Fibroblast of lung (primary cell): ENCODE measurements around the gene MAP3K4. TPM values are rescaled to one million over a fixed set of nuclear protein-coding genes. Genes with fewer than 3 reads are reported as not detected.

Experiments
- DNase-seq, 2 donors: peaks; one replicate each; pipeline versions ENCODE4 v3.0.0 to v3.0.0-alpha.2; 2010; ENCODE audit warnings: low read depth in 2 of 2
- H2AFZ ChIP-seq: 2 replicates; pipeline ENCODE4 v1.5.1; 2012; ENCODE audit warnings: low read length, control low read depth, inconsistent platforms
- H3K27ac ChIP-seq: 2 replicates; pipeline ENCODE4 v1.5.1; 2011; ENCODE audit warnings: low read length, control low read depth; ENCODE audit not compliant: insufficient read depth
- H3K27me3 ChIP-seq: 2 replicates; pipeline ENCODE4 v1.5.1; 2011; ENCODE audit warnings: mild to moderate bottlenecking, low read length; ENCODE audit not compliant: control insufficient read depth, insufficient read depth
- H3K36me3 ChIP-seq: 2 replicates; pipeline ENCODE4 v1.5.1; 2011; ENCODE audit warnings: low read length; ENCODE audit not compliant: control insufficient read depth, insufficient read depth
- H3K4me1 ChIP-seq: 2 replicates; pipeline ENCODE4 v1.5.1; 2011; ENCODE audit warnings: low read length; ENCODE audit not compliant: control insufficient read depth, insufficient read depth; ENCODE audit errors: extremely low read depth
- H3K4me2 ChIP-seq: 2 replicates; pipeline ENCODE4 v1.5.1; 2011; ENCODE audit warnings: low read length, control low read depth; ENCODE audit not compliant: insufficient read depth; ENCODE audit errors: extremely low read depth
- H3K4me3 ChIP-seq, 4 experiments: fragments of 200-600 bp in 1 of 4; sonication (generic) in 1 of 4; replicated peaks in 1 of 4; 2 replicates each; pipeline ENCODE4 v1.5.1; 2011 to 2016; ENCODE audit warnings: low read length in 4 of 4, low read depth in 3 of 4, mild to moderate bottlenecking in 3 of 4, control low read depth in 2 of 4, inconsistent platforms in 1 of 4, mixed read lengths in 1 of 4; ENCODE audit not compliant: insufficient read depth in 1 of 4; ENCODE audit errors: control extremely low read depth in 1 of 4
- H3K79me2 ChIP-seq: 2 replicates; pipeline ENCODE4 v1.5.1; 2012; ENCODE audit warnings: mild to moderate bottlenecking, low read length, inconsistent platforms; ENCODE audit not compliant: control insufficient read depth, insufficient read depth
- H3K9ac ChIP-seq: 2 replicates; pipeline ENCODE4 v1.5.1; 2011; ENCODE audit warnings: mild to moderate bottlenecking, low read length, control low read depth; ENCODE audit not compliant: insufficient read depth
- H3K9me3 ChIP-seq: 2 replicates; pipeline ENCODE4 v1.5.1; 2012; ENCODE audit warnings: low read depth, low read length; ENCODE audit not compliant: control insufficient read depth, insufficient read depth
- H4K20me1 ChIP-seq: 2 replicates; pipeline ENCODE4 v1.5.1; 2011; ENCODE audit warnings: low read length; ENCODE audit not compliant: control insufficient read depth, insufficient read depth; ENCODE audit errors: extremely low read depth
- CTCF ChIP-seq, 2 donors: IDR thresholded peaks in 1 of 2; conservative IDR thresholded peaks in 1 of 2; 1 replicate in 1 of 2; 2 replicates in 1 of 2; pipeline ENCODE4 v1.5.1; 2011 to 2012; ENCODE audit warnings: low read length in 2 of 2, control low read depth in 1 of 2, inconsistent platforms in 1 of 2, low read depth in 1 of 2, mild to moderate bottlenecking in 1 of 2
- EZH2 ChIP-seq: IDR thresholded peaks from 2 replicates; pipeline ENCODE4 v1.5.1; 2012; ENCODE audit warnings: low read length, control low read depth, mild to moderate bottlenecking; ENCODE audit errors: missing control alignments
- polyA plus RNA-seq, 2 donors: library from polyadenylated mRNA; depleted of rRNA in 1 of 2; stranded (reverse) in 1 of 2; unstranded in 1 of 2; fragments of >200 nt; gene quantifications; 2 replicates each; pipeline ENCODE4 v1.2.1, GENCODE V29; 2011 to 2012; ENCODE audit warnings: missing spikeins in 1 of 2
- total RNA-seq: library from RNA; depleted of rRNA; stranded (reverse); fragments of >200 nt; gene quantifications from 2 replicates; pipeline ENCODE4 v1.2.1, GENCODE V29; 2014

Gene MAP3K4
- total and polyA plus RNA-seq, 2 donors (not counting 1 experiment from before 2014, with no cell fraction given), result 9.1 to 44.4 TPM

DNA sequence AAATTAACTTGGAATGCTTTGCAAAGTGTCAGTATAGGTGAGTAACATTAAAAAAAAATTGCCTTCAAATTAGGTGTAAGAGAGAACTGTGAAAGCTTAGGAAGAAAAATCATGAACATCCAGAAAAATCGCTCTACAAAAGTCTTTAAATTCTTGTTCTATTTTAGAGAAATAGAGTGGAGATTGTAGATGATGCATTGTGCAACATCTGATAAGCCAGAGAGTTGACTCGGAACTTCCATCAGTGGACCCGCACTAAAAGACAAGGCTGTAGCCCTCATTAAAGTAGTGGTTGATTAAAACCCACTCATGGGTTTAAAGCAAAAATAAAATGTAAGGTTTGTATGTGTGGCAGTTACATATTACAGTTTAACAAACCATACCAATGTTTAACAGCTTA lies 35.8 kb downstream of the MAP3K4 start:
- H2AFZ ChIP-seq, result no peak overlapping the region
- no peak overlapping the region for H3K4me2 ChIP-seq
- no peak overlapping the region for H3K27ac ChIP-seq
- H4K20me1 ChIP-seq, result no peaks in the 10 kb centered on the region
- peaks cover 7% of the 10 kb centered on the region for H3K4me1 ChIP-seq
- H3K9me3 ChIP-seq, result no peaks in the 10 kb centered on the region
- peaks cover 11% of the 10 kb centered on the region for H3K79me2 ChIP-seq
- no peak for TF ChIP-seq CTCF (conservative IDR thresholded peaks at IDR 0.05 in 1 of 2, IDR thresholded peaks at IDR 0.05 in 1 of 2; ENCODE audit: low read depth in 1 of 2, low read length in 2 of 2)
- TF ChIP-seq EZH2, result no peak
- no peak overlapping the region for H3K4me3 ChIP-seq
- no peaks in the 10 kb centered on the region for H3K27me3 ChIP-seq
- no peak for DNase-seq
- no peaks in the 10 kb centered on the region for H3K36me3 ChIP-seq
- no peak overlapping the region for H3K9ac ChIP-seq

- peak; percentile 91 to 97 for DNase-seq
- H3K4me1 ChIP-seq, result peaks cover 7% of the 10 kb centered on the region
- no peak overlapping the region for H3K4me3 ChIP-seq
- H3K27me3 ChIP-seq, result no peaks in the 10 kb centered on the region
- H2AFZ ChIP-seq, result no peak overlapping the region
- TF ChIP-seq EZH2 (no peak), CTCF (conservative IDR thresholded peaks at IDR 0.05 in 1 of 2, IDR thresholded peaks at IDR 0.05 in 1 of 2; ENCODE audit: low read depth in 1 of 2, low read length in 2 of 2) (no peak)
- no peaks in the 10 kb centered on the region for H4K20me1 ChIP-seq
- H3K27ac ChIP-seq, result no peak overlapping the region
- H3K9ac ChIP-seq, result no peak overlapping the region
- no peaks in the 10 kb centered on the region for H3K9me3 ChIP-seq
- H3K4me2 ChIP-seq, result peak overlapping the region; percentile 52
- H3K79me2 ChIP-seq, result peaks cover 14% of the 10 kb centered on the region
- no peaks in the 10 kb centered on the region for H3K36me3 ChIP-seq
Observed at GRCh38 chr6:161029195-161029809, 37.7 kb downstream of the MAP3K4 start.

GRCh38 chr6:161031721-161032495 lies 40.3 kb downstream of the MAP3K4 start:
- Histone ChIP-seq H3K9ac (no peak overlapping the region), H3K4me1 (peaks cover 7% of the 10 kb centered on the region), H3K36me3 (no peaks in the 10 kb centered on the region), H3K79me2 (peaks cover 14% of the 10 kb centered on the region), H2AFZ (no peak overlapping the region), H3K27ac (no peak overlapping the region), H4K20me1 (no peaks in the 10 kb centered on the region), H3K4me2 (peak overlapping the region; percentile 32), H3K9me3 (no peaks in the 10 kb centered on the region), H3K27me3 (no peaks in the 10 kb centered on the region), H3K4me3 (no peak overlapping the region)
- peak; percentile 65 to 81 for DNase-seq
- TF ChIP-seq EZH2, result no peak
- TF ChIP-seq CTCF (conservative IDR thresholded peaks at IDR 0.05 in 1 of 2, IDR thresholded peaks at IDR 0.05 in 1 of 2; ENCODE audit: low read depth in 1 of 2, low read length in 2 of 2), result no peak
